ENCODE measurements around the gene ROPN1L.
A peak's percentile ranks its signal among the peaks of the same experiment; 100 is the strongest.

Gene ROPN1L

DNA sequence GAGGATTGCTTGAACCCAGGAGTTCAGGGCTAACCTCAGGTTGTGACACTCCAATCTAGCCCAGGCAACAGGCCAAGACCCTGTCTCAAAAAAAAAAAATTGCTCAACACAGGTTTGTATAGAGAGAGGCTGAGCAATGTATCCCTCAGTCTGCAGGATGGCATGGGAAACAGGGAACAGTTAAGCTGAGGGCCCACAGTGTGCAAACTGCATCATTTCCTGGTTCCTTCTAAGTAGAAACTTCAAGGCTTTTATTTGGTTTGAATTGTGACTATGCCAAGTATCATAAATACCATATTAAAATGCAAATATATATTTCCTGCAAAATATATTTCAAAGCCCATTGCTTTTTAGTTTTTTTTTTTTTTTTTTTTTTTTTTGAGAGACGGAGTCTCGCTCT is 13.7 kb upstream of the ROPN1L start:
- no peak for DNase-seq (ENCODE audit: low read depth)

DNA sequence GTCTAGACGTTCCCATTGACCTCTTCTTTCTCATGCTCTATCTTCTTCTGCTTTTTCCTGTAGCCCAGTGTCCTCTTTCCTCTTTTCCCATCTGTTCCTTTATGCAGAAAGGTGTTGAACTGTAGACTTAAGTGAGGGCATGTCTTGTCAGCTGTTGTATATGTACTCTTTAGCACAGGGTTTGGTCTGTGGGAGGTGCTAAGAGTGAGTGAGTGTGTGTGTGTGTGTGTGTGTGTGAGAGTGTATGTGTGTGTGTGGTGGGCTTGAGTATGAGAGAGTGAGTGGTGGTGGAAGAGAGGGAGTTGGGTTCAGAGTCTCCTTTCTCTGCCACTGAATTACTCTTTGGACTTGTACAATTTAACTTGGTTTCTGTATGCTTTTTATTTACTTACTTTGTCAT is 10.3 kb upstream of the ROPN1L start:
- DNase-seq (ENCODE audit: low read depth): no peak

DNA sequence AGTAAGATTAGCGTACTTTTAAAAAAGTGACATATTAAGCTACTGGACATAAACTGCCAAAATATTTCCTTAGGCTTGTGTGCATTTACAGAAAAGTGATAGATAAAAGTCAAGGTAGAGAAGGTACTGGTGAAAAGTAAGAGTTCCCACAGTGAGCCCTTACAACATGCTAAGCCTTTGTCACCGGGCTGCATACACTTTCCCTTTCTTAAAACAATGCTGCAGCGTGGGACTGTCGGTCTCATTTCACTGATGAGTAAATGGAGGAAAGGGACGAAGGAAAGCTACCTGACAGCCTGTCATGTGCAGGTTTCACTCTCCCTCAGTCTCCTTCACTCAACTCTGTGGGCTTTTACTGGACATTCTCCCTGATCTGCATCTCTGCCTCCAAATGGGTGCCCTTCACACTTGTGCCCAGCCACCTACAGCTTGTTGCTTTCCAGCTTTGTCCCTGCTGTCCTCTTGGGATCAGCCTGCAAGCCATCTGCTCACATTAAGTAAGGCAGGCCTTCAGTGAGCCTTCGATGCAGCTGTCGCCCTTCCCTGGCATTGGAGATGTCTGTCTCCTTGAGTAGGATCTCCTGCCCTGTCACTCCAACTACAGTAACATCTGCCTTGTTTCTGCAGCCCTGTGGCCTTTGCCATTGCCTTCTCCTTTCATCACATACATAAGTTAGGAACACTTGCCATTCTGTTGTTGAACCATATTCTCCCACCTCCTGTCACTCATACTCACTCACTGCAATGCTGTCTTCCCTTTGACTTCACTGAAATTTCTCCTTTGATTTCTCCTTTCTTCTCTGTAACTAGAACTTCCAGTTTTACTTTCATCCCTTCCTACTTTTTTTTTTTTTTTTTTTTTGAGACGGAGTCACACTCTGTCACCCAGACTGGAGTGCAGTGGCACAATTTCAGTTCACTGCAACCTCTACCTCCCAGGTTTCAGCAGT is 9.3 kb upstream of the ROPN1L start:
- DNase-seq (ENCODE audit: low read depth): no peak

DNA sequence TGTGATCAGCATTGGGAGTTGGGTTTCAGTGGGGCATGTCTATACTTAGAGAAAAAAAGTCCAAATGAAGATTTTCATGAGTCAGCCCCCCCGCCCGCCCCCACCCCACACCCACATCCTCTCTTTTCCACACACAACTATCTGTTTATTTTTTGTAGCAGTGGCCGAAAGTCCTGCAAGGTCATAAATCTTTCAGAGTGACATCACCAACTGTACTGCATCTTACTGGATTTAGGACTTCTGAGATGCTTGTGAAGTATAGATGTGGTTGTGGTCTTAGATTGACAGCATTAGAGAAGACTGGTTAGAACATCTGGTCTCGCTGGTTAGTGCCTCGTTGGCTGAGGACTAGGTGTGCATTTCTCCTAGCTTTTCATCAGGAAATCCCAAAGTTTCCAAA is 7.3 kb upstream of the ROPN1L start:
- DNase-seq (ENCODE audit: low read depth): no peak

DNA sequence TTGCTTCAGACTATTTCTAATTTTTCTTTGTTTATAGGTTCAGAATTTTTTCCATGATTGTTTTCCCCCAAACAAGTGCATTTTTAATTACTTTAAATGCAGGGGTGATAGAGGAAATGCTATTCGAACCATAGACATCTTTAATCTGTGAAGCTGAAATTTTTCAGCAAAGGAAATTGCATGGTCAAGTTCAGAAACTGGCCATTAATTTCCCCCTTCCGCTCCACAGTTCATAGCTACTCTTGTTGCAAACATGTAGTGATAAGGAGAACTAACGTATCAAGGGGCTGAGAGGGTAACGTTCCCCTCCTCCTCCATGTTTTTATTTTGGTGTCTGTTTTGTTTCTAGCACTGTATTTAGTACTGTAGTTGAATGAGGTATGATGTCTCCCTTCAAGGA is 3.4 kb upstream of the ROPN1L start:
- DNase-seq (ENCODE audit: low read depth): no peak

DNA sequence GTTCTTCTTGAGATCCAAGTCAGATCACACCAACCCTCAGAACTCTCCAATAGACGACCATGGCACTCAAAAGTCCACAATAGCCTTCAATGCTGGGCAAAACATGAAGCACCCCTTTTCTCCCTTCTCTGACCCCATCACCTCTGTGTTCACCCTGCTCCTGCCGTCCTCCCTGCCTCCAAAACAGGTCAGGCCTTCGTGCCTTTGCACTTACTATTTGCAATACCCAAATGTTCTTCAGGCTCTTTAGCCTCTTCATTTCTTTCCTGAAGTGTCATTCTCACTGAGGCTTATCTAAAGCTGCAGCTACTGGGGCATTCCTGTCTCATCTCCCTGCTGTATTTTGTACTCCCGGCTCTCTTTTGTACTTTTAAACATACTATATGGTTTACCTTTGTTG is 2.0 kb upstream of the ROPN1L start:
- no peak for DNase-seq (ENCODE audit: low read depth)

DNA sequence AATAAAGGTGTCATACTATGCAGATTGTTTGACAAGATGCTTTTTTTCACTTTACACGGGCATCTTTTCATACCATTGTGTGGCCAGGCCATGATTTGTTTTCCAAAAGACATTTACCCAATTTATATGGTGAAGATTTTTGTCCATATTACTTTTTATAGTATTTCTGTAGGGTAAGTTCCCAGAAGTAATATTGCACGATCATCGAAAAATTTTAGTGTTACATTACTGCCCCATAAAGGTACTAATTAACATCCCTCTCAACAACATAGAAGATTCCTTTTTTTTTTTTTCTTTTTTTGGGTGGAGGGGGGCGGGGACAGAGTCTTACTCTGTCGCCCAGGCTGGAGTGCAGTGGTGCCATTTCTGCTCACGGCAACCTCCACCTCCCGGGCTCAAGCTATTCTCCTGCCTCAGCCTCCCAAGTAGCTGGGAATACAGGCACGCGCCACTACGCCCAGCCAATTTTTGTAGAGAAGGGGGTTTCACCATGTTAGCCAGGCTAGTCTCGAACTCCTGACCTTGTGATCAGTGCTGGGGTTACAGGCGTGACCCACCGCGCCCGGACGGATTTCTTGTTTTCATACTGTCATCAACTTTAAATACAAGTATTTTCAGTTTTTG is 1.2 kb upstream of the ROPN1L start:
- DNase-seq (ENCODE audit: low read depth): no peak

DNA sequence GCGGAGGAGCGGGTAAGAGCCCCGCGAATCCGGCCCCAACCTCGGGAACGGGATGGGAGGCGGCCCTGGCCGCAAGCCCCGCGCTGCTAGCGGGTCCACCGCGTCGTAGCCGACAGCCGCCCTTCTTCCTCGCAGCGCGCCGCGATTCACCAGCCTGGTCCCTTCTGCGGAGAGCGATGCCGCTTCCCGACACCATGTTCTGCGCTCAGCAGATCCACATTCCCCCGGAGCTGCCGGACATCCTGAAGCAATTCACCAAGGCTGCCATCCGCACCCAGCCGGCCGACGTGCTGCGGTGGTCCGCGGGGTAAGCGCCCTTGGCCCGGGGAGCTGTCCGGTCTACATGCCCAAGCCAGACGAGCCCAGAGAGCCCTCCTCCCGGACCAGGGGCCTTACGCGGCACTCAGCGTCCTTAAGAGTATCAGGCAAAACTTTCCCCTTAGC is 335 bp downstream of the ROPN1L start:
- no peak for DNase-seq (ENCODE audit: low read depth)

DNA sequence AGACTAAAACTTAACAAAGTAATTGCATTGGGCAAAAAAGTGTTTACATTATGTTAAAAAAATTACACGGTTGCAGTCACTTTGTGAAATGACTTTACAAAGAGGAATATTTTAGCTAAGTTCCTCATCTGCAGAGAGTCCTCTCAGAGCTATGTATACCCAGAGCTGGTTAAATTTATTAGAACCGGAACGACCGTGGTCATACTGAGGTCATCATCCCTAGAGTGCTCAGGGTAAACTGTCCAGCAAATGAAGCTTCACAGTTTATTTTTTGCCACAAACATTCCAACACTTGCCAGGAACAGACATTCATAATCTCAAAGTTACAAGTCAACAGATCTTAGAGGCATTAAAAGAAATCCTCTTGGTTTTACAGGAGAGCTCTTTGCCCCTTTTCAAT is 897 bp downstream of the ROPN1L start:
- no peak for DNase-seq (ENCODE audit: low read depth)

DNA sequence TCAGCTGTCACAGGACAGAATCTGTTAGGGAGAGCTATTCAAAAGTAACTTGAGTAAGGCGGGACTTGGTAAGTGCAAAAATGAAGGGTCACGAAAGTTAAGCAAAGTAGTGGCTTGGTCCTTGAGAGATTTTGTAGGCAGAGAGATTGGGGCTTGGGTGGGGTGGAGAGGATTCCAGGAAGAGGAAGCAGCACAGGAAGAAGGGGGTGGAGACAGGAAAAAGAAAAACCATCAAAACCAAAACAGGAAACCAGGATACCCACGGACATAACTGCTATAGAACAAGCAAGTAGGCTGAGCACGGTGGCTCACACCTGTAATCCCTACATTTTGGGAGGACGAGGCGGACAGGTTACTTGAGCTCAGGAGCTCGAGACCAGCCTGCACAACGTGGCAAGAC is 3.7 kb downstream of the ROPN1L start:
- DNase-seq (ENCODE audit: low read depth): no peak

DNA sequence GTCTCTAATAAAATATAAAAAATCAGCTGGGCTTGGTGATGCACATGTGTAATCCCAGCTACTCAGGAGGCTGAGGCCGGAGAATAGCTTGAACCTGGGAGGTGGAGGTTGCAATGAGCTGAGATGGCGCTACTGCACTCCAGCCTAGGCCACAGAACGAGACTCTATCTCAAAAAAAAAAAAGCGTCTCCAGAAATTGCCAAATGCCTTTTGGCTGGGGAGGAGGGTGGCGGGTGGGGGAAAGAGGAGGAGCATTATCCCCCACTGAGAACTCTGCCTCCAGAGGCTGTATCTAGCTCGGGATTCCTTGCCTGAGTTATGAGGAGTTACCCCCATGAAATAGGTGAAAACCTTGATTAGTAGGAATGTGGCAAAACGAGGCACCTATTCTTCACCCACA is 4.8 kb downstream of the ROPN1L start:
- DNase-seq (ENCODE audit: low read depth): no peak

DNA sequence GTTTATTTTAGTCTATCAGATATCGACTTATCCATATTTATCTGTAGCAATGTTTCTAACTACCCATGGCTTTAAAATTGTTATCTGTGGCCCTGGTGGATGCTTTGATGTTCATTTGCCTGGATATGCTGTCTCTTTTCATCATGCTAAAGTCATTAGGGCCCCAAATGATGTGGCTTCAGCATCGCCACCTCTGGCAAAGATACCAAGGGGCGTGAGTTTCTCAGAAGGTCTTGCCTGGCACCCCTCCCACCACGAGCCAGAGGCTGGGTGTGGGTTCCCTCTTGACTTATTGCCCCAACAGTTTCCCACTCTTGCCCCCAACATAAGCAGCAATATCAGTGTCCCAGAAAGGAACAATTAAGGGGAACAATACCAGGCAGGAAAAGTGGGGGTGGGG is 5.4 kb downstream of the ROPN1L start:
- DNase-seq (ENCODE audit: low read depth): no peak

DNA sequence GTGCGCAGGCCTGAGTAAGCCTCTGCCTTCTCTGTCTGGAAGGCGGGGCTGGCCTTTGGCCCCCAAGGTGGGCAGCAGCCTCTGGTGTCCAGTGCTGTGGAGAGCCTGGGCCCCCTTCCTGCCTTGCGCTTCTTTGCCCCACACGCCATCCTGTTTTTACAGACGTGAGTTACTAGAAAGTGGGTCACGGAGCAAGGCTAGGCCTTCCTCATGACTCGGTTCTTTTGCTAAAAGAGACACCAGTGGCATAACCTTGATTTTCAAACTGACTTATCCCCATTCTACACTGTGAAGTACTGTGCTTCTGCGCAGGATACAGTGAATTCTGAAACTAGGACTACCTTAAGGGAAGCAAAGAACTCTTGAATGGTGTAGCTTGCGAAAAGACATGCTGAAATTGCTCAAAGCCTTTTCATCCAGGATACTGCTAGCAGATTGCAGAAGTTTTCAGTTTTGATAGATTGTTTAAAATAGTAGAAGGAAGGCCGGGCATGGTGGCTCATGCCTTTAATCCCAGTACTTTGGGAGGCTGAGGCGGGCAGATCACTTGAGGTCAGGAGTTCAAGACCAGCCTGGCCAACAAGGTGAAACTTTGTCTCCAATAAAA is 7.2 kb downstream of the ROPN1L start:
- no peak for DNase-seq (ENCODE audit: low read depth)

DNA sequence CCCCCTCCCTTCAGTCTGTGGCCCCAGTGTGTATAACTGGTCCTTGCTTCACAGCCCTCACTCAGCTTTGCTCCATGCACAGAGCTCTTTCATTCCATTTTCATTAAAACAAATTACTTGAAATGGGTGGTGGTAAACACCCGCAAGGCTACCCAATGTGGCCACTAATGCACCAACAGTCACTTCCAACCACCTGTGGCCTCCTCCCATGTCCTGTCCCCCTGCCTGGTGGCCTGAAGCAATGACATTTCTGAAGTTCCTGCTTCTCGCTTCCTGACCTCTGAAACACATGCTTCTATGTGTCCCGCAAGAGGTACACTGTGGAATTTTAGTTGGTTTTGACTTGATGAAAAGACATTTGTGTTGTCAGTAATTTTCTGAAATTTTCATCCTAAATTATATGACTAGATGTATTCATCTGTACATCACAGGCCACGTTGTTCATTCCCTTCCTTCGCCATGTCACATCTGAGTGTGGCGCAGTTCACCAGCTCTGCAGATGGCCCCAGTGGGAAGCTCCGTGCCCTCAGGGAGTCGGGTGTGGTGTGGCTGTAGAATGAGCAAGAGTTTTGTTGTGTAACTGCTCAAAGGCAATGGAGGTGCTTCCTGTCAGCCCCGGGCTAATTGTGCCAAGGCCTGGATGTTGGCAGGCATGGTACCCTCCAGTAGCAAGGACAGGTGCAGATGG is 9.6 kb downstream of the ROPN1L start:
- no peak for DNase-seq (ENCODE audit: low read depth)

DNA sequence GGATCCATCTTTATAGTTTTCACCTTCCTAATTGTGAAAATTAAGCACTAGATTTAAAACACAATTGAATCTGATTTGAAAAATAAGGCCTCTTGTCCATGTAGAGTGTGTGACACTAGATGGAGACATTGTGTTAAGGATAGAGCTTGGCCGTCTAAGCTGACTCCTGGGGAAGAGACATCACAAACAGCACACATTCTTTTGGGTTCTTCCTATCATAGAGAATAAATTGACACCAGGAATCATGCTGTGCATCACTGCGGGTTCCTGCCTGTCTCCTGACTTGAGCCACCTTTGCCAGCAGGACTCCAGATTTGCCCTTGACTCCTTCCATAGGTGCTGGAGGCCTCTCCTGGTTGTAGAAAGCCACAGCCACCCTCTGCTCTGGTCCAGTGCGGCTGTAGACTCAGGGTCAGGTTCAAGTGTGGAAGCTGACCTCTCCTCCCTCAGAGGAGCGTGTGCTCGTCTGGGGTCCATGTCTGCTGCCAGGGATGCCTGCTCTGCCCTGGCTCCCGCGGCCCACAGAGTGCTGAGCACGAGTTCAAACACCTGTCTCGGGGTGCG is 11.2 kb downstream of the ROPN1L start:
- DNase-seq (ENCODE audit: low read depth): peak; percentile 70

DNA sequence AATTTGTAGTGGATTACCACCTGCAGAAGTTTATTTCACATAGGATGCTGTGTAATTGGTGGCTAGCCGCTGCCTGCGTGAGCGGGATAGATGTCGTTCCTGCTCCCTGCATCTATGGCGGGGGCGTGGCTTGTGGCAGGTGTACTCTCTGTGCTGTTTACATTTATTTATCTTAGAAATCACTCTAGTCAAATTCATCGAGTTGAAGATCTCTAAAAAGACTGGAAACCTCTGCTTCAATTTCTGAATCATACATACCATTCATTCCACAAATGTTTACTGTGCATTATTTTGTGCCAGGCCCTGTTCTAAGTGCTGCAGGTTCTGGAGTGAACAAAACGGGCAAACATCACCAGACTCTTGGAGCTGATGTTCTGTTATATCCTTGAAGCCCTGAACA is 11.9 kb downstream of the ROPN1L start:
- no peak for DNase-seq (ENCODE audit: low read depth)

DNA sequence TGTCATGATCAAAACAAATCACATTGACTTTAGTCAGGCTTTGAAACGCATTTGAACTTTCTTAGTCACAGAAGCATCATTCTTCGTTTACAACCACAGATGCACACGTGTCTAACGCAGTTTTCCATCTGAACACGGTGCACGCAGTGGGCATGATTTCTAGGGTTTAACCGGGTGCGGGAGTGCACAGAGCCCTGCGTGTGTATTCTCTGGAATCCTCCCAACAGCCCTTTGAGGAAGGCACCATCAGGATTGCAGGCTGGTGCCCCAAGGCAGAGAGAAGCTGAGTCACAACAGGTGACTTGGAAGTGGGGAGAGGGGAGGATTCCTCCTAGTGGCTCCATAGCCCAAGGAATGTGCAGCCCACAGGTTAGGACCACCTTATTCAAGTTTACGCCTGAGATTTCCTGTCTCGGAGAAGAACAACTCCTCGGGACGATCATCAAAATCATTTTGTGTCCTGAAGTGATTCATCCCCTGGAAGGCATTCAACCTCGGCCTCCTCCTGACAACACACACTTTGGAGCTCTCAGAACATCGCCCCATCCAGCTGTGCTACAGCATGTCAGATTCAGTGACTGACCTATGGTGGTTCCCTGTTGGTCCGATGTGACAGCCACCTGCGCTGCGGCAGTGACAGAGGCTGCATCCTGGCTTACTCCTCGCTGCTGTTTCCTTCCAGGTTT is 13.1 kb downstream of the ROPN1L start:
- no peak for DNase-seq (ENCODE audit: low read depth)

DNA sequence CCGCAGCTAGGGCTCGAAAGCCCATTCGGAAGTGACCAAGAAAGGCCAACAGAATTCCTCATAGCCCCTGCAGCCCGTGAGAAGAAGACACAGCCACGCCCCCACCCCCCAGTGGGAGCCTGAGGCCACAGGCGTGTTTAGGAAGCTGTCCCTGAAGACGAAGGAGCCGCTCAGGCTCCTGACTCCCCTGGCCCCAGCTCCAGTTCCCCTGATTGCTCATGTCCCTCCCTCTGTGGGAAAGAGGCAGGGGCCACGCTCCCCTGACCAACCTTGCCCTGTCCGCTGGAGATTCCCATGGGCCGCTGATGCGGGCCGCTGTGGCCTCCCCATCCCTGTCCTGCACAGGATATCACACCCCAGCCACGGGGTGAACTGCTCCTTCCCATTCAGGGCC is 13.6 kb downstream of the ROPN1L start:
- no peak for DNase-seq (ENCODE audit: low read depth)

DNA sequence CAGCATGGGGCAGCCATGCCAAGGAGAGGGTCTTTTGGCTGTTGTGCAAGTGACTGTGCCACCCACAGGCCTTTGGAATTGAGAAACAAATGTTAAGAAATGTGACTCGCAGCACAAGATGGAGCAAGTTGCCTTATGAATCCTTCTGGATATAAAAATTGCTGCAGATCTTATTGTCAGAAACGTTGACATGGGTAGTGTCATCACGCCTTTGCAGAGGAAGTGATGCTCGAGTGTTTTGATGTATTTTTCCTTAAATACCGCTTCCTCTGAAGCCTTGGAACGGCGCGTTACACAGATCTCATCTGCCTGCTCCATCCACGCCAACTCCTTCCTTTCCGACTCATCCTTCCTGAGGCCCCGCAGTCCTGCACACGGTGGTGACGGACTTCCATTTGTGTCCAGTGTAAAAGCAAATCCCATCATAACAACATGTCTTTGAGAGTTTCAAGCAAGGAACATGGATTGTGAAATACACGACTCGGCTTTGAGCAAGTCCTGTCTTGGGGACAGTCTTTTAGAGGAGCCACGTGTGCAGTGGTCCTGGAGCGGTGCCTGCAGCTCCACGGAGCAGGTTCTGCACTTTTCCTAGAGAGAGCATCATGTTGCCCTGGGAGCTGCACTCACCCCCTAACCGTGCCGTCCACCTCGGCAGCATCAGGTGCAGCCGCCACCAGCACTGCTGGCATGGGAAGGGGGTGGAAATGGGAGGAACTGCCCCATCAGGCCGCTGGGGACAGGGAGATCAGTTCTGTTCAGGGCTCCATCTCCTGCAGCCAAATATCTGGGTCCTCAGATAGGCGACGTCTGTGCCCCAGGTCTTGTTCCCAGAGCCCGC is 15.1 kb downstream of the ROPN1L start:
- no peak for DNase-seq (ENCODE audit: low read depth)

DNA sequence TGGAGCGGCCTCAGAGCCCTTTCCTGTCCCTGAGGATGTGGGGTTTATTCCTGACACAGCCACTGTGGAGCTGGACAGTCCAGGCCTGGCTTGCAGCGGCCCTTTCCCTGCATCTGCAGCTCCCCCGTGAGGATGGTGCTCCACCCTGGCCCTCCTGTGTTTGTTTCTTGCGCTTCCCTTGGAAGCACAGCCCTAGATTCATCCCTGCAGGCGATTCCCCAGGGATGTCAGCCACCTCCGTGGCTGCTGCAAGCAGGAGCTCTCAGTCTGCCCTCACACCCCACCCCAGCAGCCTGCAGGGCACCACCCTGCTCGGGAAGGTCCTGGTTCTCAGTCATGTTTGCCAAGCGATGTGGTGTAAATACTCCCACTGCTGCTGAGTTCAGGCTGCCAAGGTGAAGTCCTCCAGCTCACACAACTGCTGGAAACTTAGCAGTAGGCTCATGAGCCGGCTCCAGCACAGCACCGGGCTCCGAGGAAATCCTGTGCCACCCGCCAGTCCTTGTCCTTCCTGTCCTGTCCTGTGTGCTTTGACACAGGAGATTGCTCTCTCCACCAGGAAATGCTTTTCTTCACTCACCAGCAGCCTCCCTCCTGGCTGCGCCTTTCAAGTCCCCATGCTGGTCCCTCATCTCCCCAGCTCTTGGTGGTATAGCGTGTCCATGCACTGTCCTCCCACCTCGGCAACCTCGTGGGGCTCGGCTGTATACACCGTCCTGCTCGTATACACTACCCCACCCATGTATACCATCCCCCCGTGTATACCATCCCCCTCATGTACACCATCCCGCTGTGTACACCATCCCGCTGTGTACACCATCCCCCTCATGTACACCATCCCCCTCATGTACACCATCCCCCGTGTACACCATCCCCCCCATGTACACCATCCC is 16.2 kb downstream of the ROPN1L start:
- no peak for DNase-seq (ENCODE audit: low read depth)
